Measurements from ENCODE around the gene SLC12A9.

SLC12A9 gene

DNA sequence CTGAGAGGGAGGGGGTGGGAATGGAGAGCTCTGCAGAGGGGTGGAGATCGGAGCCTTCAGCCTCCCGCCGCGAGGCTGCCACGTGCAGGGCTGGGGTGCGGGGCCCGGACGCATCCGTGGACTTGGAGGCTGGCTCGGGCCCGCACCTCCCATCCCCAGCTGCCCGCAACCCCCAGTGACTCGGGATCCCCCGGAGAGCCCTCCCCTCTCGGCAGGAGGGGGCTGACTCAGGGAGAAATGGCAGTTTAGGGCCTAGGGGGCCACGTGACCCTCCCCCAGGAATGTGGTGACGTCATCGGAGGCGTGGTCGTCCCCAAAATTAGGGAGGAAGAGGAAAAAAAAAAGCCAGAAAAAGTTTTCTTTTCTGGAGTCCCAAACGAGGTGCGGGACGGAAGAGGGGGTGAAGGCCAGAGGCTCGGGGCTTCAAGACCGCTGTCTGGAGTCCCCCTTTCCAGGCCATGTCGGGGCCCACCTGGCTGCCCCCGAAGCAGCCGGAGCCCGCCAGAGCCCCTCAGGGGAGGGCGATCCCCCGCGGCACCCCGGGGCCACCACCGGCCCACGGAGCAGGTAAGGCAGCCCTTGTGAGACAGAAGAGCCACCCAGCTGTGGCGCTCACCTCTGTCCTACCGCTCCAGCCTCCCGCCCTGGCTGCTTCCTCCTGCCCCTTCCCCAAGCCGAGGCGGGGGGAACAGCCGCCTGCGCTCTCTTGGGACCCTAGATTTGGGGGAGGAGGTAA, 14.7 kb downstream of the SLC12A9 start, which contains the start of gene TRIP6 (continued):
- TF ChIP-seq IKZF3 (tag by site-specific recombination; IDR thresholded peaks at IDR 0.05) (peak; percentile 94), SALL2 (tag by site-specific recombination; IDR thresholded peaks at IDR 0.05; ENCODE audit: borderline replicate concordance) (no peak), SP2 (tag by site-specific recombination; IDR thresholded peaks at IDR 0.05) (peak; percentile 85), ZNF324 (tag by site-specific recombination; IDR thresholded peaks at IDR 0.05) (peak; percentile 94), WT1 (tag by site-specific recombination; IDR thresholded peaks at IDR 0.05) (peak; percentile 90), ZNF654 (tag by site-specific recombination; IDR thresholded peaks at IDR 0.05; ENCODE audit: low read depth) (no peak), KLF8 (tag by site-specific recombination; IDR thresholded peaks at IDR 0.05) (peak; percentile 97), GFI1B (tag by site-specific recombination; IDR thresholded peaks at IDR 0.05) (0 out of 2 replicates have a peak, but pooled peaks have one; percentile 8), GLIS2 (tag by site-specific recombination; IDR thresholded peaks at IDR 0.05) (peak; percentile 100), PRDM4 (tag by site-specific recombination; IDR thresholded peaks at IDR 0.05) (peak; percentile 73; the same call in 1 of the 2 replicates), PRDM1 (tag by site-specific recombination; IDR thresholded peaks at IDR 0.05) (0 out of 2 replicates have a peak, but pooled peaks have one; percentile 62), ZNF394 (tag by site-specific recombination; IDR thresholded peaks at IDR 0.05; ENCODE audit: borderline replicate concordance) (peak; percentile 54; the same call in 1 of the 2 replicates), ZFHX2 (tag by site-specific recombination; conservative IDR thresholded peaks at IDR 0.05) (peak; percentile 72), ZNF558 (tag by site-specific recombination; IDR thresholded peaks at IDR 0.05) (peak; percentile 74; the same call in 1 of the 2 replicates), ZNF792 (tag by site-specific recombination; IDR thresholded peaks at IDR 0.05) (no peak), ZNF335 (tag by site-specific recombination; conservative IDR thresholded peaks at IDR 0.05) (peak; percentile 94), ZNF423 (tag by site-specific recombination; IDR thresholded peaks at IDR 0.05) (peak; percentile 98), KLF1 (tag by site-specific recombination; IDR thresholded peaks at IDR 0.05) (peak; percentile 75), ZNF837 (tag by site-specific recombination; IDR thresholded peaks at IDR 0.05) (no peak), ZIC2 (tag by site-specific recombination; IDR thresholded peaks at IDR 0.05) (peak; percentile 97), EGR2 (tag by site-specific recombination; IDR thresholded peaks at IDR 0.05; ENCODE audit: low read depth) (peak; percentile 70), KLF10 (tag by site-specific recombination; IDR thresholded peaks at IDR 0.05) (peak; percentile 95), PRDM10 (tag by site-specific recombination; IDR thresholded peaks at IDR 0.05) (peak; percentile 84)
- TF ChIP-seq, protein P1, sequence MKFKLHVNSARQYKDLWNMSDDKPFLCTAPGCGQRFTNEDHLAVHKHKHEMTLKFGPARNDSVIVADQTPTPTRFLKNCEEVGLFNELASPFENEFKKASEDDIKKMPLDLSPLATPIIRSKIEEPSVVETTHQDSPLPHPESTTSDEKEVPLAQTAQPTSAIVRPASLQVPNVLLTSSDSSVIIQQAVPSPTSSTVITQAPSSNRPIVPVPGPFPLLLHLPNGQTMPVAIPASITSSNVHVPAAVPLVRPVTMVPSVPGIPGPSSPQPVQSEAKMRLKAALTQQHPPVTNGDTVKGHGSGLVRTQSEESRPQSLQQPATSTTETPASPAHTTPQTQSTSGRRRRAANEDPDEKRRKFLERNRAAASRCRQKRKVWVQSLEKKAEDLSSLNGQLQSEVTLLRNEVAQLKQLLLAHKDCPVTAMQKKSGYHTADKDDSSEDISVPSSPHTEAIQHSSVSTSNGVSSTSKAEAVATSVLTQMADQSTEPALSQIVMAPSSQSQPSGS (tag by site-specific recombination; IDR thresholded peaks at IDR 0.05; ENCODE audit: low read depth): peak; percentile 100
- TF ChIP-seq, protein P2, sequence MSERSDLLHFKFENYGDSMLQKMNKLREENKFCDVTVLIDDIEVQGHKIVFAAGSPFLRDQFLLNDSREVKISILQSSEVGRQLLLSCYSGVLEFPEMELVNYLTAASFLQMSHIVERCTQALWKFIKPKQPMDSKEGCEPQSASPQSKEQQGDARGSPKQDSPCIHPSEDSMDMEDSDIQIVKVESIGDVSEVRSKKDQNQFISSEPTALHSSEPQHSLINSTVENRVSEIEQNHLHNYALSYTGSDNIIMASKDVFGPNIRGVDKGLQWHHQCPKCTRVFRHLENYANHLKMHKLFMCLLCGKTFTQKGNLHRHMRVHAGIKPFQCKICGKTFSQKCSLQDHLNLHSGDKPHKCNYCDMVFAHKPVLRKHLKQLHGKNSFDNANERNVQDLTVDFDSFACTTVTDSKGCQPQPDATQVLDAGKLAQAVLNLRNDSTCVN (tag by site-specific recombination; optimal IDR thresholded peaks at IDR 0.05): peak; percentile 43
